Activated CD4-positive, alpha-beta T cell treated with anti-CD3 and anti-CD28 coated beads, Interleukin-2, amount 50 U/mL, for 16 hours (primary cell): Measurements from ENCODE around the gene LSM14B.

Experiments
- DNase-seq: peaks from one replicate; pipeline ENCODE4 v3.0.0-alpha.2; 2020

The LSM14B gene

GRCh38 chr20:62133051-62133845 is 11.0 kb downstream of the LSM14B start:
- DNase-seq = no peak

DNA sequence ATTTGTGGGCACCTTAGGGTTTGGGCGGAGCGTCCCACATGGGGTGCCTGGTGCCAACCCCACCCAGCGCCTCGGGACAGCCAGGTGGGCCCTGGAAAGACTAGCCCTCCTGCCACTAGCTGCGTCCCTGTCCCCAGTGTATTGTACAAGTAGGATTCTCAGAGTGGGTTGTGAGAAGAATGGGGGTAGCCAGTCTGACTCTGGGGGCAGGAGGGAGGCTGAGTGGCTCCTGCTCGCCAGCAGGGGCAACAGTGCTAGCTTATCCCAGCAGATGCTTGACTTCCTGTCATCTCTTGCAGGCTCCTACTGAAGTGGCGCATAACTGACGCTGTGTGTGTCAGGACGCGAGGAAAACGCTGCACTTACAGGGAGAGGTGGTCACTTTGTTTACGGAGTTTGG is 11.6 kb downstream of the LSM14B start:
- DNase-seq = no peak

- DNase-seq = no peak
Observed at GRCh38 chr20:62134735-62135231, 12.5 kb downstream of the LSM14B start.

DNA sequence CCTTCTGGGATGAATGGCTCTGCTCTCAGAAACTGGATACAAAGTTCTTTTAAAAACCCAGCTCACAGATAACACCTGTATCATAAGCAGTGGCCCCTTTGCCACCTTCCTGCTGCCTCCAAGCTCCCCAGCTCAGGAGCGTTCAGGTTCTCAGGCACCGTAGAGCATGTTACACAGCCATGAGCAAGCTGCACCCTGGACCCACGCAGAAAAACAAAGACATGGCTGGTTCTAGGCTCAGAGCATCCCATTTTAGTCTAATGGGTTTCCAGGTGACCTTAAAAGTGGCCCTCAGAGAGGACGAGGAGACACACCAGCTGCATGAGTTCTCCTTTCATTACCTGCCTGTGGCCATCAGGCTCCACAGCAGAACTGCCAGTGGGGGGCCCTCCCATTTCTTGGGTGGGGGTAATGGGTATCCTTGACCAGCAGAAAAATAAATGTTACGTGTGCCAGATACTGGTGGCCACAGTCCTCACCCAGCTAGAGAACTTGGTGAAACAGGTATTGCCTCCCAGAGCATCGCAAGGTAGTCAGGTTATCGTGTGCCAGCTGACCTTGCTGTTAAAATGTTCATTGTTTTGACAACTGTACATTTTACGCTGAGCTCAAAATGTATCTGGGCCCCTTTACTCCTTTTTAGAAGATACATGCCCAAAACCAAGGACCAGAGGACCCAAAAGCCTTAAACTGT is 13.4 kb downstream of the LSM14B start:
- no peak for DNase-seq

DNA sequence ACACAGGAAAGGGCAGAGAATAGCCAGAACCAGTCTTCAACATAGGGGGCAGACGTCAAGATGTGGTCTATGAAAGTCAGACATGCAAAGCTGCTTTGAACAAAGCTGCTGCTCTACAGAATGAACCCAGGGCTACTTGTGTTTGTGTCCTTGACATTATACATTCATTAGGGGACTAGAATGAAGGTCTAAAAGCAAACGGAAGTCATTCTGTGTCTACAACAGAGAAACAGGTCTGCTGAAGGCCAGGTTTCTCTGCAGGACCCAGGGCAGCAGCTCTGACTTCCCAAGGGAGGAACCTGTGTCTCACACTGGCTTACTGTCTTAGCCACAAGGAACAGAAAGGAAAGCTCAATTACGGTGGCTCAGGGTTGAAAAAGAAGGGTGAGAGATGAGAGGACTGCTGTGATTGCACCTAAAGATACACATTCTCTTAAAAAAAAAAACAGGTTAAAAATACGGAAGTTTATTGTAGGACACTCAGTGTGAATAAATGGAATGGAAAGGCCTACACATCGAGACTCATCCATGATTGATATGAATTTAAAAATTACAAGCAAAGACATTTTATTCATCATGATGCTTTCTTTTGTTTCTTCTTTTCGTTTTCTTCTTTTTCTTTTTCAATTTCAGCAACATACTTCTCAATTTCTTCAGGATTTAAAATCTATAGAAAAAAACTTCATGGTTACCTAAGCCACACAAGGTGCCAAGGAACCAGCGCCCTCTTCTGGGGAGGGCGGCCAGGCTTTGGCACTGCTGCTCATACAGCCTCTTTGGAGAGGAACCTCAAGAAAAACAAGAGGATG is 14.2 kb downstream of the LSM14B start:
- DNase-seq = peak; percentile 58

DNA sequence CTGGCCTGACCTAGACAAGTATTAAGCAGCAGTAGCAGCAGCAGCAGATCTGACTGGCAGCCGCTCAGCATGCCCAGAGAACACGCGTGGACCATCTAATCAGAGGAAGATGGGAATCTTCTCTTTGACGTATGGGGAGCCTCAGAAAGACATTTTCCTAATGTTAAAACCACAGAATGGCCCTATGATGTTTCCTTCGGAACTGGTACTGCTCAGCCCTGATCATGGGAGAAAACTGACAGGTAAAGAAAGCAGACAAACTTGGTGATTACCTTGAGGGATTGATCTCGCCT is 14.8 kb downstream of the LSM14B start:
- no peak for DNase-seq

DNA sequence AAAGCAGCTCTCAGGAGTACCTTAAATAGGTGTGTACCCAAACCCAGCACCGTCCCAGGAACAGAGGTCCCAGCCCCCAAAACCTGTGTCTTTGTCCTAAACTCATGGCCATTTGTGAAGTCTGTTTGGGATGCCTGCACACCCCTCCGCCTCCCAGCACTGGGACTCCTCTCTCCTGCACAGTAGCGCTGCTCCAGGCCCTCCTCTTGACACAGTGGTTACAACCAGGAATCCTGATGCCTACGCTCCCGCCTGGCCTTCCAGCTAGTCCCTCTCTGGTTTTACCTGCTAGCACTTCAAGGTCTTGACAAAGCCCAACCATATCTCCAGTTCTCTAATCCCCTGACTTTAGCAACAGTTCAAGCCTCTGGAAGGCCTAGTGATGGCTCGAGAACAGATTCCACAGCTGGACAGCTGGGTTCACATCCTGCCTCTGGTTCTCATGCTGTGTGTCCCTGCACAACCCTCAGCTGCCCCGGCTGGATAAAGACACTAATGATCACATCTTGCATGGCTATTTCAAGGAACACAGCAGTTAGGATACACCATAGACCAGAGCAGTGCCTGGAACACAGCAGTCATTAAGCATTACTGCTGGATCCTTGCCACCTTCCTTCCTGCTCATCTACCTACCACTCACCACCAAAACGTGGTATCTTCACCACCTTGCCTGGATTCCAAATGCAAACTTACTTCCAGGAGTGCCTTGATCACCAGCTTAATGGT is 15.4 kb downstream of the LSM14B start:
- no peak for DNase-seq

- DNase-seq = no peak
Observed at GRCh38 chr20:62138204-62138543, 15.9 kb downstream of the LSM14B start.

DNA sequence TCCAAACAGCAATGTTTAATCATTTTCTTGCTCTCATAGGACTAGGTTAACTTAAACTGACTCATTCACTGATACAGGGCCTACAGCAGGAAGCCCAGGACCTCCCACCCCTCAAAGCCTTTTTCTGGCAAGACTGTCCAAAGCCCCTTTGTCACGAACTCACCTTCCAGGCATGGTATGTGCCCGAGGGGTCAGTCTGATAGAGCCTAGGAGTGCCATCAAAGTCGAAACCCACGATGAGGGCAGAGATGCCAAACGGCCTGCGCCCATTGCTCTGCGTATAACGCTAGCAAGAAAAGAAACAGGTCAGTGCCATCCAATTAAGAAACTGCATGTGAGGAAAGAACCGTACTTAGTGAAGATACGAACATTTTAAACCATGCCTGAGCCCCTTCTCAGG is 16.6 kb downstream of the LSM14B start:
- DNase-seq = no peak

- DNase-seq = no peak
Observed at GRCh38 chr20:62139636-62140035, 17.4 kb downstream of the LSM14B start.

DNA sequence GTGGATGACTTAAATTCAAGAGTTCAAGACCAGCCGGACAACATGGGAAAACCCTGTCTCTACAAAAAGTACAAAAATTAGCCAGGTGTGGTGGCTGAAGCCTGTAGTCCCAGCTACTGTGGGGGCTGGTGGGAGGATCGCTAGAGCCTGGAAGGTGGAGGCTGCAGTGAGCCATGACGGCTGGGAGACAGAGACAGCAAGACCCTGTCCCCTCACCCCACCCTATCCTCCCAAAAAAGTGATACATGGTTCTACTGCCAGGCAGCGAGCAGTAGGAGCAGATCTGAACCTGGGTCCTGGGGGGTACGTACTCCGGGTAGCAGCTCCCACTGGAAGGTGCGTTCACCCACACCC is 18.7 kb downstream of the LSM14B start:
- no peak for DNase-seq

DNA sequence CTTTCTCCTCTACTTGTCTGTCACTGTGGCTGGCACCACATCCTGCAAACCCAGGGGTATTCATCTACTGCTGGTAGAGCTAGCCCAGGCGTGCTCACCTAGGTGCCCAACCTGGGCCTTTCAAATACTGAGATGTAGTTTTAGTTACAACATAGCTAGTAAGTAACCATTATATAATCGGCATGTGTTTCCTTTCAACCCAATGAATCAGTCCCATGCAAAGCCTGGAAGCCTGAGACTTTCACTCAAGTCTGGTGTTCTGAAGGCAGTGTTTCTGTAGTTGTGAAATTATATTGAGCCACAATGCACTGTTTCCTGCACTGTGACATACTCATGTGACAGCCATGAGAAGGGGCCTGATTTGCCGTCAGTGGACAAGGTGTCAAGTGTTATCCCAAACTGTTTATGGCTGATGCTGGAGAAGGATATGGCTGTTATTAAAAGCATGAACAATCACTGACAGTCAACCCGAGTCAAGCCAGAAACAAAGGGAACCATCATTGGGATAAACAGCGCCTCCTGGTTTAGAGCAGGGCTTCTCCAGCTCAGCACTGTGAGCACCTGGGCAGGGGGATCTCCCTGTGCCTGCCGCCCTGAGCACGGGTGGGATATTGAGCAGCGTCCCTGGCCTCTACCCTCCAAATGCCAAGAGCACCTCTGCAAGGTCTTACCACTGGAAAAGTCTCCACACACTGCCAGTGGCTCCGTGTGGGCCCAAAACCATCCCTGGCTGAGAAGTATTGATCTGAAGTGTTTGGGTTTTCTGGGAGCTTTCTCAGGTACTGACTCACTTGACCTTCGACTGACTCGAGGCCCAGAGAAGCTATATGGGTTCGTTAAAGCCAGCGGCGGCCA is 19.3 kb downstream of the LSM14B start:
- peak; percentile 28 for DNase-seq

DNA sequence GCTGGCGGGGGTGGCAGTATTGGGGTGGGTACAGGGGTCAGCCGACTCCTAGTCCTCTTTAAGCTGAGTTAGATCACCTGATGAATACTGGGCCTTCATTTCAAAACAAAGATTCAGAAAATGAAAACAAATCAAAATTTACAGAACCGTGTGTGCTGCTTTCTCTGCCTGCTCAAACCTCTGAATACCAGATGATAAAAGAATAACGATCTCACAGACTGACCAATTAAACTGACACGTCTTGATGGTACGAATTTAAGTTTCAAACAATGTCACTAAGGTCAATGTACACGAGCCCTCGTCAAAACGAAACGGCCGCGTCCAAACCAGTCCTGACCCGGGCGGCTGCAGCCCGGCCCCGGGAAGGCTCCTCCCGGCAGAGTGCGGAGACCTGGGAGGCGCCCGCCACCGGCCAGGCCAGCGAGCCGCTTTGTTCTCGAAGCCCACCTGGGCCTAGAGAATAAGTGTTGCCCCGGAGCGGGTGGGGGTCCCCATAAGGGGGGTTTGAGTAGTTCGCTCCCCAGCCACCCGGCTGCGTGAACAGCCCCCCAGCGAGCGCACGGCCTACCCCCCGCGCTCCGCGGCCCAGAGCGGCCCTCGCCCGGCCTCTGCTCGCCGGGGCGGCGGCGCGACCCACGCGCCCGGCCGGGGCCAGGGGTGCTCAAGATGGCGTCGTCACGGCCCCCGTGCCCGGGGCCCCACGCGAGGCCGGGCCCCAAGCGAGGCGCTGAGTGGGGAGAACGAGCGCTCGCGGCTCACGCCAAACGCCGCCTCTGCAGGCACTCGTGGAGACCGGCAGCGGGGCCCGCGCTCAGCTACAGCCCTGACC is 20.2 kb downstream of the LSM14B start:
- no peak for DNase-seq

- peak; percentile 85 for DNase-seq
Observed at GRCh38 chr20:62143081-62143956, 21.0 kb downstream of the LSM14B start, which contains the start of the genes PSMA7 and SS18L1. Gene PSMA7, minus strand, starts transcription at chr20:62143394. Its CDS starts 91 bp downstream, at chr20:62143303. Gene SS18L1, plus strand, starts transcription at chr20:62143769. Its CDS starts 52 bp downstream, at chr20:62143821.

DNA sequence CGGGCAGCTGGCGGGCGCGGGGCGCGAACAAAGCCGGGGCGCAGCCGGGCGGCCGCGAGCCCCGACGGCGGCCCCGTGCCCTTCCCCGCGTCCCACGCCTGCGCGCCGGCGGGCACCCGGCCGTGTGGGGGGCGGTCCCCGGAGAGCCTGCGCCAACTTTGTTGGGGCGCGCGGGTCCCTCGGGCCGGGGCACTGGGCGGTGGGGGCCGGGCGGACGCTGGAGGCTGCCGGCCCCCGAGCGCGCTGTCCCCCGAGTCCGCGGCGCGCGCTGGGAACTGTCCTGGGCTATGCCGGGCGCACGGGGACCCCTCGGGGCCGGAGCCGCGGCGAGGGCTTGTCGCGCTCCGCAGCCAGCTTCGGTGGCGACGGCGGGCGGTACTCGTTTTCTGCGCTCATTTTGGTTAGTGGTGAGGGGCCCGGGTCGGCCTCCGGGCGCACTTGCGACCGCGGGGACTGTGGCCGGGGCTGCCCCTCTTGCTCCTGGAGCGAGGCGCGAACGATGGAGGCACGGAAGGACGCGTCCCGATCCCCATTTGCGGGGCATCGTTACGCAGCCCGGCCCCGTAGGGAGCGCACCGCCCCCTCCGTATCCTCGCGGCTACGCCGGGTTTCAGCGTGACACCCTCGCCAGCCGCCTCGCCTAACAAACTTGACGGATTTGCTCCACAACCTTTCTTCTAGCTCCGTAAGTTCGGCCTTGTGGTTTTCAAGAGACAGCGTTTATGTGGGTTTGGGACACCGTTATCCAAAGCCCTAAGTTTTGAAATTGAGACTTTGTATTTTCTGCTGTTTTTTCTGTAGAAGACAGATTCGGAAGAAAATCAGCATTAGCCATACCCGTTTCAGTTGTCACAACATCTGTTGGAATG is 21.9 kb downstream of the LSM14B start:
- peak; percentile 73 for DNase-seq

DNA sequence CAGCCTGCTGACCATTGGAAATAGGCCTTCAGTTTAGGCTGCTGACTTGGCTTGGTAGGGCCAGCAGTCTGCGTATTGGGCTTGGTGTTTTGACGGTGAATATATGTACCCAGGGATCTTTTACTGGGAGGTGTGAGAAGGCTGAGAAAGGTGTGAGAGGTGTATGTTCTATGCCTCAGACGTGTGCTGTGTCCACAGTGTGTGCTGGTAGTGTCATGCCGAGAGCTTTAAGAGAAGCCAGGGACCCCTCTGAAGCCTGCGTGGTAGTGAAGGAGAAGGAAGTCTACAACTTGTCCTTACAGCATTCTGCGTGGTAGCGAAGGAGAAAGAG is 23.4 kb downstream of the LSM14B start:
- DNase-seq = no peak

- DNase-seq = no peak
Observed at GRCh38 chr20:62146019-62146755, 23.9 kb downstream of the LSM14B start.

GRCh38 chr20:62147125-62147524 is 24.9 kb downstream of the LSM14B start:
- DNase-seq = no peak
